Fibroblast of mammary gland (primary cell): ENCODE data around the gene MLF2.
"Not testable (repeated sequence)": the region's sequence is repeated elsewhere in the genome, so short reads cannot be mapped to it uniquely, and the experiment has no call there.

Experiments used
- DNase-seq: peaks from one replicate; pipeline ENCODE4 v3.0.0-alpha.2; 2010; ENCODE audit warnings: low read depth
- H3K4me3 ChIP-seq: 2 replicates; pipeline ENCODE4 v1.5.1; 2011; ENCODE audit warnings: low read depth, mild to moderate bottlenecking, low read length, moderate library complexity; ENCODE audit not compliant: control insufficient read depth
- CTCF ChIP-seq: conservative IDR thresholded peaks from 2 replicates; pipeline ENCODE4 v1.5.1; 2011; ENCODE audit warnings: low read depth, low read length, inconsistent platforms; ENCODE audit not compliant: control insufficient read depth, insufficient read depth

MLF2 gene

DNA sequence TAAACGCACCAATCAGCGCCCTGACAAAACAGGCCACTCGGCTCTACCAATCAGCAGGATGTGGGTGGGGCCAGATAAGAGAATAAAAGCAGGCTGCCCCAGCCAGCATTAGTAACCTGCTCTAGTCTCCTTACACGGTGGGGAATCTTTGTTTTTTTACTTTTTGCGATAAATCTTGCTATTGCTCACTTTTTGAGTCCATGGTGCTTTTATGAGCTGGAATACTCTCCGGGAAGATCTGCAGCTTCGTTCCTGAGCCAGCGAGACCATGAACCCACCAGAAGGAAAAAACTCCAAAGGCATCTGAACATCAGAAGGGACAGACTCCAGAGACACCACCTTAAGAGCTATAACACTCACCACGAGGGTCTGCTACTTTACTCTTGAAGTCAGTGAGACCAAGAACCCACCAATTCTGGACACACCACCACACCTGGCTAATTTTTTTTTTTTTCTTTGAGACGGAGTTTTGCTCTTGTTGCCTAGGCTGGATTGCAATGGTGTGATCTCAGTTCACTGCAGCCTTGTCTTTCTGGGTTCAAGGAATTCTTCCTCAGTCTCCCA, 36.0 kb downstream of the MLF2 start:
- no peak for TF ChIP-seq CTCF
- no peak for DNase-seq
- no peak overlapping the region for H3K4me3 ChIP-seq

DNA sequence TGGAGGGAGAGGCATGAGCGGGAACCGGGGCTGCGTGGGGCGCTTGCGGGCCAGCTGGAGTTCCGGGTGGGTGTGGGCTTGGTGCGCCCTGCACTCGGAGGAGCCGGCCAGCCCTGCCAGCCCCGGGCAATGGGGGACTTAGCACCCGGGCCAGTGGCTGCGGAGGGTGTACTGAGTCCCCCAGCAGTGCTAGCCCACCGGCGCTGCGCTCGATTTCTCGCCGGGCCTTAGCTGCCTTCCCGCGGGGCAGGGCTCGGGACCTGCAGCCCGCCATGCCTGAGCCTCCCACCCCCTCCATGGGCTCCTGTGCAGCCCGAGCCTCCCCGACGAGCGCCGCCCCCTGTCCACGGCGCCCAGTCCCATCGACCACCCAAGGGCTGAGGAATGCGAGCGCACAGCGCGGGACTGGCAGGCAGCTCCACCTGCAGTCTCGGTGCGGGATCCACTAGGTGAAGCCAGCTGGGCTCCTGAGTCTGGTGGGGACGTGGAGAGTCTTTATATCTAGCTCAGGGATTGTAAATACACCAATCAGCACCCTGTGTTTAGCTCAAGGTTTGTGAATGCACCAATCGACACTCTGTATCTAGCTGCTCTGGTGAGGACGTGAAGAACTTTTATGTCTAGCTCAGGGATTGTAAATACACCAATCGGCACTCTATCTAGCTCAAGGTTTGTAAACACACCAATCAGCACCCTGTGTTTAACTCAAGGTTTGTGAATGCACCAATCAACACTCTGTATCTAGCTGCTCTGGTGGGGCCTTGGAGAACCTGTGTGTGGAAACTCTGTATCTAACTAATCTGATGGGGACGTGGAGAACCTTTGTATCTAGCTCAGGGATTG, 36.7 kb downstream of the MLF2 start:
- not testable (repeated sequence) for H3K4me3 ChIP-seq, DNase-seq

GRCh38 chr12:6708960-6709394, 44.0 kb downstream of the MLF2 start:
- no peak for DNase-seq
- no peak for TF ChIP-seq CTCF
- H3K4me3 ChIP-seq, result no peak overlapping the region

- H3K4me3 ChIP-seq, DNase-seq: not testable (repeated sequence)
These were observed 44.6 kb downstream of the MLF2 start for GRCh38 chr12:6708351-6708750.

- DNase-seq, result no peak
- no peak overlapping the region for H3K4me3 ChIP-seq
- TF ChIP-seq CTCF, result no peak
These were observed 49.3 kb downstream of the MLF2 start for GRCh38 chr12:6703631-6704030.

DNA sequence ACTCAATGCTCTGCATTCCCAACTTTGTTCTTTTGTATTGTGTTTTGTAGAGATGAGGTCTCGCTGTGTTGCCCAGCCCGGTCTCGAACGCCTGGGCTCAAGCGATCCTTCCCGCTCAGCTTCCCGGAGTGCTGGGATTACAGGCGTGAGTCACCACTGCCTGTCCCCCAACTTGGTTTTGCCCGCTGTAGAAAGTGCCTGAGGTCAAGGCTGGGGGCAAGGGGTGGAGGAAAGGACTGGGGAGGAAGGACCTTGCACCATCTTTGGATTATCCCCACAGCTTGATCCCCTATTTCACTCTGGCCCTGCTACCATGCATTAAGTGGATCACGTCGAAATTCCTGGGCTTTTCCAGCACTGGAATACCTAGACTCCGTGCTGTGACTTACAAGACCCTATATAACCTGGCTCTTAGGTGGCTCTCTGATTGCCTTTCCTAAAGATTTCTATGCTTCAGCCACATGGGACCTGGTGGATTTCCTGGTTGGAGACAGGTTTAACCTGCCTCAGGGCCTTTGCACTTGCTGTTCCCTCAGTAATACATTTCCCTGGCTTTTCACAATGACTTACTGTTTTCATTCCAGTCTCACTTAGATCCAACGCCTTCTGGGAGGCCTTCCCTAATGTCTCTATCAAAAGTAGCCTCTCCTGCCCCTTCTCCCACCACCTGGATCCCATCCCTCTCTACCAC, 51.7 kb downstream of the MLF2 start:
- no peak for TF ChIP-seq CTCF
- H3K4me3 ChIP-seq, result peak overlapping the region; percentile 34
- DNase-seq, result no peak

GRCh38 chr12:6700646-6701051, 52.3 kb downstream of the MLF2 start, which contains the start of gene PIANP:
Gene PIANP (minus strand): TSS chr12:6700815. CDS start chr12:6698061, 2,754 bp downstream.
- no peak for TF ChIP-seq CTCF
- DNase-seq, result no peak
- H3K4me3 ChIP-seq, result peak within 1 kb of the TSS; percentile 34
